ENCODE measurements around the gene SMKR1. TPM values are rescaled to one million over a fixed set of nuclear protein-coding genes. Genes with fewer than 3 reads are reported as not detected.

SMKR1 gene
- polyA plus RNA-seq, 12 donors: 0.15 to 1.1 (median 0.73) TPM; not detected in 5

Other genes with a start within 250 kb of the SMKR1 start
- 10 to 100 TPM in 2 of 12 donors, 1 to 10 TPM in 9, not detected in 1; 3.7 to 14.2 (median 7.9) TPM for gene STRIP2, start 68.1 kb upstream of the SMKR1 start, polyA plus RNA-seq (ENCODE audit: insufficient read length in 12 of 12)
- 10 to 100 TPM in 11 of 12 donors, not detected in 1; 11.1 to 22.3 (median 14.7) TPM for gene NRF1, start 109.2 kb downstream of the SMKR1 start, polyA plus RNA-seq (ENCODE audit: insufficient read length in 12 of 12)

Measured in muscle of arm (tissue), 12 donors.